Heart left ventricle (tissue), 13 donors: ENCODE results near the gene TPD52L2.

Source experiments
- CTCF ChIP-seq, 12 donors: fragments of 200-600 bp; sonication (generic) in 4 of 12; IDR thresholded peaks; one replicate each; pipeline versions ENCODE4 v1.5.0 to v1.8.0; 2018 to 2022; ENCODE audit warnings: antibody characterized with exemption in 12 of 12, mild to moderate bottlenecking in 5 of 12
- POLR2A ChIP-seq, 2 donors: fragments of 450-650 bp; IDR thresholded peaks; one replicate each; pipeline ENCODE4 v1.6.1; 2017; ENCODE audit warnings: antibody characterized with exemption in 2 of 2, mild to moderate bottlenecking in 2 of 2, moderate library complexity in 2 of 2
- donor health status: ischemic (EF 13 %, LVEDD 7.1; RV severe dilation, severe dysfunction).
- donor health status: DM: no; HTN: yes; CAD: no.
- donor health status: DM: no; HTN: no; CAD: no.
- donor health status: ischemic (EF 25% LVEDD 6.9; RV normal size, moderate dysfunction).
- donor health status: ischemic (EF 25% LVEDD 5.7; RV mildly dilated, moderate dysfunction).
- donor health status: ischemic (EF 35%, LVEDD 5.7; RV mildly dilated, moderate dysfunction).
- donor health status: nonischemic (EF 11% LVEDD 7.7; RV severe dilation, severe dysfunction).
- donor health status: DM: yes; HTN: yes; CAD: no.
- donor health status: PGD.
- donor health status: ischemic (EF 29% LVEDD 5.4; RV normal size, mild dysfunction).
- donor health status: nonischemic (EF 23%, LVEDD 6.1; RV moderate dilation, normal function).

DNA sequence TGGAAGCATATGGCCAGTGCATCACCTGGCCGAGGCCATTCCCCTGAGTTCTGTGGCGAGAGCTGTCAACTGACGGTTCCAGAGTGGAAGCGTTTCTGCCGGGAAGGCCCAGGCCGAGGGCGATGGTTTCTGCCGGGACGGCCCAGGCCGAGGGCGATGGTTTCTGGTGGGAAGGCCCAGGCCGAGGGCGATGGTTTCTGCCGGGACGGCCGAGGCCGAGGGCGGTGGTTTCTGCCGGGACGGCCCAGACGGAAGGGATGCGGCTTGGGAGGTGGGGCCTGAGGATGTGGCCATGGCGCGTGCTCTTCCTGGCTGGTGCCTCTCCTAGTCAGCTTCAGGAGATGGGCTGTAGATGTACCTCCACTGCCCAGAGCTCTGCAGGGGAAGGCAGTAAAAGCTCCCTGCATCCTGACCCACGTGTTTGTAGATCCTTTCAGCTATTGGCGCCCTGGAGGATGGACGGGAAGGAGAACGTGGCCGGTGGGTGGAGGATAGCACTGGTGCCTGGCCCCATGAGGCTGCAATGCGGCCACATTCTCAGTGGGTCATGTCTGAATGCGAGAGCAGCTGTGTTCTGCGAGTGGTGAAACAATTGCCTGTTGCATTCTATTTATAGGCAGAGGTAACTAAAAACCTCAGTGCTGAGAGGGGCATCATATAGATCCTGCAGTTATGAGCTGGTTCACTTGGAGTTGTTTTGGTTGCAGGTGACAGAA lies 12.8 kb downstream of the TPD52L2 start:
- TF ChIP-seq POLR2A (IDR thresholded peaks at IDR 0.05), result no peak
- TF ChIP-seq CTCF (IDR thresholded peaks at IDR 0.05), result no peak
